ENCODE results near the gene SLC1A5. TPM values are rescaled to one million over a fixed set of nuclear protein-coding genes. Genes with fewer than 3 reads are reported as not detected.
A peak's percentile ranks its signal among the peaks of the same experiment; 100 is the strongest.
"Not testable (repeated sequence)": the region's sequence is repeated elsewhere in the genome, so short reads cannot be mapped to it uniquely, and the experiment has no call there.

The SLC1A5 gene
- total RNA-seq, 4 donors from 2014 or later: 76.8 to 107 (median 83.4) TPM

DNA sequence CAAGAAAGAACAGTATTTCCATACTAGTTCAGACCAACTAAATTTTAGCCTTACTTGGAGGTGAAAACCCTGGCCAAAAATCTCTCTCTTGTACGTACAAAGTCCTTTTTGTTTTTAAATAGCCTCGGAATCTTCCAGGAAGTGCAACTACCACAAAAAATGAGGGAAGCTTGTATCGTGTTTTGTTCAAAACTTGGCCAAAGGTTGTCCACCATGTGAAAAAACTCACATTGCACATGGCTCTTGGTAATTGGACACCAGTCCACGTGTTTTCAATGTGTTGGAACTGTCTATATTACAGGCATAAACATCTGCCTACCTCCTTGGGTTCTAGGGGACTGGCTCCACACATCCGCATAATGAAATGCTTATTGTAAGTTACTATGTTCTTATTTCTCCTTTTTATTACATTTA lies 27.0 kb downstream of the SLC1A5 start:
- Histone ChIP-seq H3K36me3 (peaks cover 0 to 10% (median 7%) of the 10 kb centered on the region in 3 donors), H3K4me3 (no peak overlapping the region), H3K27ac (peak overlapping the region; percentile 29 to 86 (median 56)), H3K27me3 (no peaks in the 10 kb centered on the region), H3K9me3 (no peaks in the 10 kb centered on the region), H3K4me1 (peaks cover 0 to 47% (median 12%) of the 10 kb centered on the region in 4 donors)
- WGBS, 2 donors: 24 to 33% methylated on average over 5 of the region's 5 CpGs
- TF ChIP-seq, protein P1, sequence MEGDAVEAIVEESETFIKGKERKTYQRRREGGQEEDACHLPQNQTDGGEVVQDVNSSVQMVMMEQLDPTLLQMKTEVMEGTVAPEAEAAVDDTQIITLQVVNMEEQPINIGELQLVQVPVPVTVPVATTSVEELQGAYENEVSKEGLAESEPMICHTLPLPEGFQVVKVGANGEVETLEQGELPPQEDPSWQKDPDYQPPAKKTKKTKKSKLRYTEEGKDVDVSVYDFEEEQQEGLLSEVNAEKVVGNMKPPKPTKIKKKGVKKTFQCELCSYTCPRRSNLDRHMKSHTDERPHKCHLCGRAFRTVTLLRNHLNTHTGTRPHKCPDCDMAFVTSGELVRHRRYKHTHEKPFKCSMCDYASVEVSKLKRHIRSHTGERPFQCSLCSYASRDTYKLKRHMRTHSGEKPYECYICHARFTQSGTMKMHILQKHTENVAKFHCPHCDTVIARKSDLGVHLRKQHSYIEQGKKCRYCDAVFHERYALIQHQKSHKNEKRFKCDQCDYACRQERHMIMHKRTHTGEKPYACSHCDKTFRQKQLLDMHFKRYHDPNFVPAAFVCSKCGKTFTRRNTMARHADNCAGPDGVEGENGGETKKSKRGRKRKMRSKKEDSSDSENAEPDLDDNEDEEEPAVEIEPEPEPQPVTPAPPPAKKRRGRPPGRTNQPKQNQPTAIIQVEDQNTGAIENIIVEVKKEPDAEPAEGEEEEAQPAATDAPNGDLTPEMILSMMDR (IDR thresholded peaks at IDR 0.05): no peak
- no peak for TF ChIP-seq POLR2A (IDR thresholded peaks at IDR 0.05)
- TF ChIP-seq EP300 (IDR thresholded peaks at IDR 0.05): peak; percentile 32 to 75
- no peak for DNase-seq (ENCODE audit: low spot score in 2 of 2)

DNA sequence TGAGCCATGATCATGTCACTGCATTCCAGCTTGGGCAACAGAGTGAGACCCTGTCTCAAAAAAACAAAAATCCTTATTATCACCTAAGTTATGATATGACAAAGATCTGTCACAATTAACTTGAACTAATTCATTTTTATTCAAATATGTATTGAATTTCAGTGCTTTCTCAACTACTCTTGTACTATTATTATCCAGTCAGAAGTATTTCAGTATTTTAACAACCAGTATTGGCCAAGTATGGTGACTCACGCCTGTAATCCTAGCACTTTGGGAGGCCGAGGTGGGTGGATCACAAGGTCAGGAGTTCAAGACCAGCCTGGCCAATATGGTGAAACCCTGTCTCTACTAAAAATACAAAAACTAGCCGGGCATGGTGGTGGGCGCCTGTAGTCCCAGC lies 27.5 kb downstream of the SLC1A5 start:
- peaks cover 0 to 15% (median 8%) of the 10 kb centered on the region in 3 donors for H3K36me3 ChIP-seq
- not testable (repeated sequence) for H3K27me3 ChIP-seq; DNase-seq (ENCODE audit: low spot score in 2 of 2); H3K4me3 ChIP-seq; H3K9me3 ChIP-seq
- H3K27ac ChIP-seq: peak overlapping the region; percentile 29 to 86 (median 56)
- H3K4me1 ChIP-seq: peaks cover 0 to 47% (median 12%) of the 10 kb centered on the region in 4 donors
- WGBS, 2 donors: 33 to 35% methylated on average over 4 of the region's 4 CpGs

DNA sequence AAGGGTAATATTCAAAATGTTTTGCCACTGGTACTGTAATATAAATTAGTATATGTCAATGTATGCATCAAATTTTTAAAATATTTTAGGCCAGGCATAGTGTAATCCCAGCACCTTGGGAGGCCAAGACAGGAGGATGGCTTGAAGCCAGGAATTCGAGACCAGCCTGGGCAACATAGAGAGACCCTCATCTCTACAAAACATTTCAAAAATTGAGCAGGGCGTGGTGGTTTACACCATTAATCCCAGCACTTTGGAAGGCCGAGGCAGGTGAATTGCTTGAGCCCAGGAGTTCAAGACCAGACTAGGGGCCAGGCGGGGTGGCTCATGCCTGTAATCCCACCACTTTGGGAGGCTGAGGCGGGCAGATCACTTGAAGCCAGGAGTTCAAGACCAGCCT lies 28.0 kb downstream of the SLC1A5 start:
- Histone ChIP-seq H3K4me1 (peaks cover 0 to 53% (median 15%) of the 10 kb centered on the region in 4 donors), H3K27me3 (no peaks in the 10 kb centered on the region), H3K9me3 (no peaks in the 10 kb centered on the region), H3K4me3 (no peak overlapping the region), H3K27ac (peak overlapping the region in 2 of 4 donors; percentile 78 to 86), H3K36me3 (peaks cover 0 to 21% (median 8%) of the 10 kb centered on the region in 3 donors)
- no peak for TF ChIP-seq EP300 (IDR thresholded peaks at IDR 0.05)
- TF ChIP-seq POLR2A (IDR thresholded peaks at IDR 0.05): no peak
- 92 to 96% methylated on average over 5 of the region's 5 CpGs for WGBS, 2 donors
- no peak for DNase-seq (ENCODE audit: low spot score in 2 of 2)

DNA sequence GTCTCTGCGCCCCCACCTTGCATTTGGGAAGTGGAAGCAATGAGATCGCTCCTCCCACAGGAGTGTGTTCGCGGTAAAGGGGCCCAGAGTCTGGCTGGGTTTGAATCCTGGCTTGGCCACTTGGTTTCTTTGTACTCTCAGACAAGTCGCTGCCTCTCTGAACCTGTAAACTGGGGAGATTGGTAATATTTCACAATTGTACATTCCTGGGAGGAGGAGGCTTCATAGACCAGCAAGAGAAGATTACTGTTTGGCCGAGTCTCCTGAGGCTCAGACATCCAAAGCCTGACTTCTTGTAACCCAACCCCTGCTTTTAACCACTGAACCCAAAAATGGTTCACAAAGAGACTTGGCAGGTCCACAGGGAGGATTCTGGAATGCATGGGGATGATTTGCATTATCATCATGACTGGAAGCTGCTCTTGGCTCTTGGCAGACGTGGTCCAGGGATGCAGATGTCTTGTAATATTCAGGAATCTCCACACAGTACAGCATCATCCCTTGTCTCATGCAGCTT lies 28.5 kb downstream of the SLC1A5 start:
- TF ChIP-seq EP300 (IDR thresholded peaks at IDR 0.05): peak in 1 of 2 donors; percentile 87
- TF ChIP-seq, protein P1 (IDR thresholded peaks at IDR 0.05): no peak
- TF ChIP-seq POLR2A (IDR thresholded peaks at IDR 0.05): no peak
- Histone ChIP-seq H3K4me3 (no peak overlapping the region), H3K9me3 (no peaks in the 10 kb centered on the region), H3K36me3 (peaks cover 0 to 22% (median 8%) of the 10 kb centered on the region in 3 donors), H3K27me3 (no peaks in the 10 kb centered on the region), H3K27ac (peak overlapping the region in 2 of 4 donors; percentile 78 to 86), H3K4me1 (peaks cover 0 to 56% (median 16%) of the 10 kb centered on the region in 4 donors)
- peak; percentile 69 to 83 for DNase-seq (ENCODE audit: low spot score in 2 of 2)
- 60 to 69% methylated on average over 7 of the region's 7 CpGs for WGBS, 2 donors

DNA sequence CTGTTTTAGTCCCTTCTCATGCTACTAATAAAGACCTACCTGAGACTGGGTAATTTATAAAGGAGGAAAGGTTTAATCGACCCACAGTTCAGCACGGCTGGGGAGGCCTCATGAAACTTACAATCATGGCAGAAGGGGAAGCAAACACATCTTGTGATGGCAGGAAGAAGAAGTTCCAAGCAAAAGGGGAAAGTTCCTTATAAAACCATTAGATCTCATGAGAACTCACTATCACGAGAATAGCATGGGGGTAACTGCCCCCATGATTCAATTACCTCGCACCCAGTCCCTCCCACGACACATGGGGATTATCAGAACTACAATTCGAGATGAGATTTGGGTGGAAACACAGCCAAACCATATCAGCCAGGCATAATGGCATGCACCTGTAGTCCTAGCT lies 29.2 kb downstream of the SLC1A5 start:
- no peaks in the 10 kb centered on the region for H3K9me3 ChIP-seq

DNA sequence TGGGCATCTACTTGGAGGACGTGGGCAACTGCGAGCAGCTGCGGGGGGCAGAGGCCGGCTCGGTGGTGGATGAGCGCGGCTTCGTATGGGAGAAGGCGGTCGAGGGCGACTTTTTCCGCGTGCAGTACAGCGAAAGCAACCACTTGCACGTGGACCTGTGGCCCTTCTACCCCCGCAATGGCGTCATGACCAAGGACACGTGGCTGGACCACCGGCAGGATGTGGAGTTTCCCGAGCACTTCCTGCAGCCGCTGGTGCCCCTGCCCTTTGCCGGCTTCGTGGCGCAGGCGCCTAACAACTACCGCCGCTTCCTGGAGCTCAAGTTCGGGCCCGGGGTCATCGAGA lies 31.9 kb downstream of the SLC1A5 start:
- H3K9me3 ChIP-seq: no peaks in the 10 kb centered on the region
- peaks cover 0 to 53% (median 14%) of the 10 kb centered on the region in 4 donors for H3K4me1 ChIP-seq
- 85 to 86% methylated on average over 28 to 30 of the region's 30 CpGs for WGBS, 2 donors
- no peak overlapping the region for H3K27ac ChIP-seq
- no peak overlapping the region for H3K4me3 ChIP-seq
- H3K27me3 ChIP-seq: no peaks in the 10 kb centered on the region
- DNase-seq (ENCODE audit: low spot score in 2 of 2): no peak
- TF ChIP-seq, protein P1 (IDR thresholded peaks at IDR 0.05): no peak
- no peak for TF ChIP-seq POLR2A (IDR thresholded peaks at IDR 0.05)
- no peak for TF ChIP-seq EP300 (IDR thresholded peaks at IDR 0.05)
- peaks cover 0 to 36% (median 8%) of the 10 kb centered on the region in 3 donors for H3K36me3 ChIP-seq

More for the DNA sequence above, 29.2 kb downstream of the SLC1A5 start:
- Histone ChIP-seq H3K27ac (peak overlapping the region in 2 of 4 donors; percentile 78 to 86), H3K27me3 (no peaks in the 10 kb centered on the region), H3K4me3 (no peak overlapping the region), H3K36me3 (peaks cover 0 to 22% (median 8%) of the 10 kb centered on the region in 3 donors), H3K4me1 (peaks cover 0 to 62% (median 16%) of the 10 kb centered on the region in 4 donors)
- TF ChIP-seq EP300 (IDR thresholded peaks at IDR 0.05) (no peak), POLR2A (IDR thresholded peaks at IDR 0.05) (no peak)
- TF ChIP-seq, protein P1 (IDR thresholded peaks at IDR 0.05): no peak
- DNase-seq (ENCODE audit: low spot score in 2 of 2): no peak
- 76 to 81% methylated on average over 6 of the region's 6 CpGs for WGBS, 2 donors

Data from tibial nerve (tissue), 4 donors.